H1 (cell line): ENCODE measurements around the gene PDPK1. TPM values are rescaled to one million over a fixed set of nuclear protein-coding genes. Genes with fewer than 3 reads are reported as not detected.
"Not testable (repeated sequence)": the region's sequence is repeated elsewhere in the genome, so short reads cannot be mapped to it uniquely, and the experiment has no call there.

Source experiments
- CTCF ChIA-PET: fragments of 300-600 bp; sonication (Branson Sonifier 250); formaldehyde crosslinking; loops from one replicate; lab custom pipeline; 2021; ENCODE audit not compliant: partially characterized antibody; lab: Charles Lee
- POLR2A ChIA-PET: fragments of 300-600 bp; sonication (Branson Sonifier 250); formaldehyde crosslinking; loops from one replicate; lab custom pipeline; 2021; ENCODE audit warnings: inconsistent platforms; ENCODE audit not compliant: partially characterized antibody; lab: Charles Lee
- DNase-seq, 2 experiments: peaks; one replicate each; pipeline versions ENCODE4 v3.0.0 to v3.0.0-alpha.2; 2010 to 2022; ENCODE audit warnings: low spot score in 2 of 2, low read depth in 1 of 2, mixed read lengths in 1 of 2
- FAIRE-seq: peaks from 2 replicates; lab custom pipeline; 2011; peaks lifted over from hg19 to GRCh38; lab: Jason Lieb, UNC
- H2AFZ ChIP-seq: 2 replicates; pipeline ENCODE4 v1.8.1; 2012; ENCODE audit warnings: low read length, inconsistent platforms
- H2AK5ac ChIP-seq: 2 replicates; pipeline ENCODE4 v1.6.1; 2013; ENCODE audit warnings: low read depth, low read length
- H2BK120ac ChIP-seq: replicated peaks from 2 replicates; pipeline ENCODE3; 2013; ENCODE audit warnings: low read depth, low read length, inconsistent platforms
- H2BK12ac ChIP-seq: 2 replicates; pipeline ENCODE4 v1.6.1; 2013; ENCODE audit warnings: low read depth, low read length
- H2BK15ac ChIP-seq: 2 replicates; pipeline ENCODE4 v1.6.1; 2013; ENCODE audit warnings: low read length
- H2BK20ac ChIP-seq: 2 replicates; pipeline ENCODE4 v1.6.1; 2013; ENCODE audit warnings: low read length
- H2BK5ac ChIP-seq: 2 replicates; pipeline ENCODE4 v1.6.1; 2013; ENCODE audit warnings: low read depth, low read length
- H3K14ac ChIP-seq: 2 replicates; pipeline ENCODE4 v1.6.1; 2013; ENCODE audit warnings: inconsistent platforms; ENCODE audit not compliant: insufficient read length
- H3K18ac ChIP-seq: 2 replicates; pipeline ENCODE4 v1.6.1; 2013; ENCODE audit warnings: low read length; ENCODE audit errors: extremely low read depth
- H3K23ac ChIP-seq: 2 replicates; pipeline ENCODE4 v1.6.1; 2013; ENCODE audit warnings: inconsistent platforms; ENCODE audit not compliant: insufficient read length
- H3K23me2 ChIP-seq: 2 replicates; pipeline ENCODE4 v1.6.1; 2013; ENCODE audit warnings: low read depth, low read length
- H3K27ac ChIP-seq: 2 replicates; pipeline ENCODE4 v1.6.1; 2011; ENCODE audit warnings: low read depth, low read length, inconsistent platforms
- H3K27me3 ChIP-seq, 4 experiments: replicated peaks in 1 of 4; 1 replicate in 1 of 4; 2 replicates in 3 of 4; pipeline versions ENCODE4 v1.6.1 to v1.8.1; 2011 to 2013; ENCODE audit warnings: low read length in 3 of 4, mild to moderate bottlenecking in 3 of 4, inconsistent platforms in 2 of 4, mixed read lengths in 2 of 4, moderate library complexity in 1 of 4; ENCODE audit not compliant: control insufficient read depth in 3 of 4, insufficient read depth in 3 of 4; ENCODE audit errors: extremely low read depth in 1 of 4
- H3K36me3 ChIP-seq, 4 experiments: 2 replicates each; pipeline versions ENCODE4 v1.6.1 to v1.8.1; 2011 to 2013; ENCODE audit warnings: mild to moderate bottlenecking in 4 of 4, low read length in 3 of 4, moderate library complexity in 2 of 4, control low read depth in 1 of 4, inconsistent platforms in 1 of 4; ENCODE audit not compliant: insufficient read depth in 4 of 4, control insufficient read depth in 2 of 4
- H3K4ac ChIP-seq: replicated peaks from 2 replicates; pipeline ENCODE3; 2013; ENCODE audit warnings: low read length, low read depth, mixed read lengths, inconsistent platforms; ENCODE audit not compliant: insufficient read length
- H3K4me1 ChIP-seq, 4 experiments: replicated peaks in 1 of 4; 1 replicate in 1 of 4; 2 replicates in 3 of 4; pipeline versions ENCODE4 v1.6.1 to v1.8.1; 2011 to 2013; ENCODE audit warnings: low read length in 3 of 4, inconsistent platforms in 2 of 4, mixed read lengths in 1 of 4; ENCODE audit not compliant: insufficient read depth in 4 of 4, control insufficient read depth in 3 of 4
- H3K4me2 ChIP-seq, 2 experiments: 2 replicates each; pipeline versions ENCODE4 v1.6.1 to v1.8.1; 2011 to 2013; ENCODE audit warnings: low read depth in 2 of 2, low read length in 2 of 2, control low read depth in 1 of 2, inconsistent platforms in 1 of 2, mild to moderate bottlenecking in 1 of 2; ENCODE audit not compliant: insufficient read depth in 1 of 2
- H3K4me3 ChIP-seq, 4 experiments: fragments of 200-600, 300-600 bp in 1 of 4; sonication (generic), shearing (Covaris generic), sonication (Bioruptor Twin) in 1 of 4; 2 replicates each; pipeline versions ENCODE4 v1.5.1 to v1.8.1; 2011 to 2016; ENCODE audit warnings: low read length in 4 of 4, low read depth in 3 of 4, control low read depth in 2 of 4, inconsistent platforms in 2 of 4, mild to moderate bottlenecking in 2 of 4, mixed read lengths in 1 of 4, moderate library complexity in 1 of 4; ENCODE audit not compliant: insufficient read depth in 2 of 4; ENCODE audit errors: extremely low read depth in 1 of 4
- H3K56ac ChIP-seq: replicated peaks from 2 replicates; pipeline ENCODE3; 2013; ENCODE audit warnings: low read depth, mild to moderate bottlenecking, mixed read lengths, low read length, inconsistent platforms; ENCODE audit not compliant: insufficient read length
- H3K79me1 ChIP-seq: 2 replicates; pipeline ENCODE4 v1.6.1; 2013; ENCODE audit warnings: low read depth, low read length, control low read depth
- H3K79me2 ChIP-seq, 2 experiments: 2 replicates each; pipeline versions ENCODE4 v1.6.1 to v1.8.1; 2012 to 2013; ENCODE audit warnings: low read length in 2 of 2, mild to moderate bottlenecking in 2 of 2, inconsistent platforms in 1 of 2; ENCODE audit not compliant: insufficient read depth in 2 of 2, control insufficient read depth in 1 of 2
- H3K9ac ChIP-seq, 4 experiments: replicated peaks in 1 of 4; 1 replicate in 1 of 4; 2 replicates in 3 of 4; pipeline versions ENCODE4 v1.6.1 to v1.8.1; 2011 to 2013; ENCODE audit warnings: low read depth in 3 of 4, low read length in 3 of 4, control low read depth in 2 of 4, mild to moderate bottlenecking in 2 of 4, moderate library complexity in 2 of 4, inconsistent platforms in 1 of 4; ENCODE audit errors: extremely low read depth in 1 of 4
- H3K9me3 ChIP-seq, 2 experiments: 2 replicates each; pipeline versions ENCODE4 v1.6.1 to v1.8.1; 2012 to 2013; ENCODE audit warnings: mild to moderate bottlenecking in 2 of 2, moderate library complexity in 2 of 2, control low read depth in 1 of 2, inconsistent platforms in 1 of 2, low read depth in 1 of 2, low read length in 1 of 2, mixed read lengths in 1 of 2; ENCODE audit not compliant: insufficient read depth in 2 of 2
- H4K20me1 ChIP-seq, 2 experiments: replicated peaks in 1 of 2; 2 replicates each; pipeline versions ENCODE3 to v1.8.1; 2011 to 2013; ENCODE audit warnings: inconsistent platforms in 2 of 2, low read length in 2 of 2, mild to moderate bottlenecking in 1 of 2; ENCODE audit not compliant: insufficient read depth in 2 of 2, control insufficient read depth in 1 of 2
- H4K5ac ChIP-seq: 2 replicates; pipeline ENCODE4 v1.6.1; 2013; ENCODE audit warnings: low read length, low read depth, mixed read lengths, inconsistent platforms; ENCODE audit not compliant: insufficient read length
- H4K8ac ChIP-seq: 2 replicates; pipeline ENCODE4 v1.8.0; 2013; ENCODE audit warnings: mild to moderate bottlenecking, moderate library complexity, low read length, inconsistent platforms; ENCODE audit not compliant: insufficient read depth; ENCODE audit errors: extremely low read depth
- H4K91ac ChIP-seq: replicated peaks from 2 replicates; pipeline ENCODE3; 2013; ENCODE audit warnings: low read length, mixed read lengths, inconsistent platforms; ENCODE audit not compliant: insufficient read length
- WGBS, 2 experiments: shearing (Covaris generic) in 1 of 2; methylation state at CpG; one replicate each; pipeline versions ENCODE4 v1.1.6 to v1.1.7; 2013 to 2015; ENCODE audit warnings: low lambda C conversion rate in 2 of 2, mixed read lengths in 2 of 2, inconsistent platforms in 1 of 2, low coverage in 1 of 2, missing lambda C conversion rate in 1 of 2; ENCODE audit not compliant: insufficient replicate concordance in 2 of 2, insufficient coverage in 1 of 2, insufficient read length in 1 of 2; ENCODE audit errors: extremely low coverage in 1 of 2, missing lambda C conversion rate in 1 of 2; 5-methylcytosine and 5-hydroxymethylcytosine counted together
- polyA plus RNA-seq, 7 experiments: library from polyadenylated mRNA; depleted of rRNA in 3 of 7; stranded (reverse) in 5 of 7; unstranded in 2 of 7; fragments of >200 nt in 5 of 7; fragments of 200-250 nt in 2 of 7; gene quantifications; 1 replicate in 5 of 7; 2 replicates in 1 of 7; 4 replicates in 1 of 7; pipeline versions ENCODE4 v1.2.1 to v1.2.3, GENCODE V29; 2011 to 2013; ENCODE audit warnings: missing spikeins in 2 of 7, mixed read lengths in 2 of 7
- total RNA-seq: library from RNA; stranded (reverse); fragmentation: NEBNext Ultra II Directional; extraction: Animal tissue kit (Norgen Biotek cat#: 25700); gene quantifications from 2 replicates; pipeline ENCODE4 v1.2.1, GENCODE V29; 2021

Gene PDPK1
- total and polyA plus RNA-seq, 2 of the 8 experiments (the other 6 are each of a cell fraction or from before 2014, with no cell fraction given) = 17.1 to 27.8 TPM

DNA sequence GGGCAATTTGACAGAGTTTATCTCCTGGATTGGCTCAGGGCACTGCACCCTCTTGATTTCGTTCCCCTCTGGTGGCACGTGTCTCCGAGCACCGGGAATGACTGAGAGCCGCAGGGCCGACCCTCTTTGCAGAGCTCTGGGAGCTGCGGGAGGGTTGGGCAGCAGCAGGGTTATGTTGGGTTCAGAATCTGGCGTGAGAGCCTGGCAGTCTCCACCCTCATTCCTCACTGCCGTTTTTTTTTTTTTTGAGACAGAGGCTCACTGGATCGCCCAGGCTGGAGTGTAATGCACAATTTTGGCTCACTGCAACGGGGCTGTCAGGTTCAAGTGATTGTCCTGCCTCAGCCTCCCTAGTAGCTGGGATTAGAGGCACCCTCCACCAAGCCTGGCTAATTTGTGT is 71.5 kb downstream of the PDPK1 start:
- CTCF ChIA-PET, H2AFZ ChIP-seq, H2BK5ac ChIP-seq, H3K56ac ChIP-seq, H3K4me3 ChIP-seq, POLR2A ChIA-PET, H2AK5ac ChIP-seq, FAIRE-seq, H2BK15ac ChIP-seq, H3K18ac ChIP-seq, H3K9me3 ChIP-seq, H3K27me3 ChIP-seq, H4K5ac ChIP-seq, H2BK120ac ChIP-seq, H4K8ac ChIP-seq, H3K4ac ChIP-seq, H3K4me2 ChIP-seq, H2BK20ac ChIP-seq, H3K79me1 ChIP-seq, H4K91ac ChIP-seq, H3K4me1 ChIP-seq, H3K23me2 ChIP-seq, H3K9ac ChIP-seq, H3K27ac ChIP-seq, H2BK12ac ChIP-seq, H3K23ac ChIP-seq, H3K14ac ChIP-seq, DNase-seq, H4K20me1 ChIP-seq: not testable (repeated sequence)
- WGBS, 2 experiments = 87% methylated on average over 2 of the region's 11 CpGs; no CpG with 5 or more reads in 1 of the 2 experiments
- Histone ChIP-seq H3K79me2 (peaks cover 0 to 34% of the 10 kb centered on the region in 2 experiments; a peak in 3 of 4 replicates), H3K36me3 (peaks cover 7 to 15% (median 11%) of the 10 kb centered on the region in 4 experiments; a peak in 7 of 8 replicates)
